Tongue (tissue), 2 donors: Measurements from ENCODE around the gene AIFM3. TPM values are rescaled to one million over a fixed set of nuclear protein-coding genes. Genes with fewer than 3 reads are reported as not detected.
"Not testable (repeated sequence)": the region's sequence is repeated elsewhere in the genome, so short reads cannot be mapped to it uniquely, and the experiment has no call there.

Source experiments
- DNase-seq: peaks from one replicate; pipeline ENCODE4 v3.0.0-alpha.2; 2015
- total RNA-seq: library from RNA; depleted of rRNA; stranded (reverse); fragments of >200 nt; gene quantifications from one replicate; pipeline ENCODE4 v1.2.3, GENCODE V29; 2014

The AIFM3 gene
- total RNA-seq, 1 donor from 2014 or later: 0.21 TPM

GRCh38 chr22:20940904-20941385 is 26.1 kb upstream of the AIFM3 start:
- DNase-seq: no peak

GRCh38 chr22:20942203-20942902 is 24.7 kb upstream of the AIFM3 start:
- not testable (repeated sequence) for DNase-seq

GRCh38 chr22:20943104-20943933 is 23.7 kb upstream of the AIFM3 start:
- no peak for DNase-seq

- DNase-seq: no peak
Observed at GRCh38 chr22:20944042-20944441, 23.0 kb upstream of the AIFM3 start.

- no peak for DNase-seq
Observed at GRCh38 chr22:20945578-20945934, 21.5 kb upstream of the AIFM3 start.

GRCh38 chr22:20946080-20946986 is 20.7 kb upstream of the AIFM3 start:
- no peak for DNase-seq

GRCh38 chr22:20946991-20947390 is 20.1 kb upstream of the AIFM3 start:
- no peak for DNase-seq

GRCh38 chr22:20948450-20948849 is 18.6 kb upstream of the AIFM3 start:
- no peak for DNase-seq

- DNase-seq: no peak
Observed at GRCh38 chr22:20948989-20949388, 18.1 kb upstream of the AIFM3 start.

GRCh38 chr22:20949698-20950183 is 17.3 kb upstream of the AIFM3 start:
- no peak for DNase-seq

- DNase-seq: no peak
Observed at GRCh38 chr22:20951151-20951931, 15.7 kb upstream of the AIFM3 start.

- no peak for DNase-seq
Observed at GRCh38 chr22:20951932-20952380, 15.1 kb upstream of the AIFM3 start.

- DNase-seq: peak; percentile 26
Observed at GRCh38 chr22:20952544-20953341, 14.3 kb upstream of the AIFM3 start.

- no peak for DNase-seq
Observed at GRCh38 chr22:20953342-20953608, 13.8 kb upstream of the AIFM3 start.

- DNase-seq: no peak
Observed at GRCh38 chr22:20953668-20954500, 13.2 kb upstream of the AIFM3 start.

GRCh38 chr22:20955548-20955947 is 11.5 kb upstream of the AIFM3 start:
- DNase-seq: no peak

GRCh38 chr22:20956258-20957101 is 10.6 kb upstream of the AIFM3 start:
- no peak for DNase-seq

GRCh38 chr22:20957102-20957682 is 9.9 kb upstream of the AIFM3 start:
- no peak for DNase-seq
